ENCODE measurements around the gene TGFB3. TPM values are rescaled to one million over a fixed set of nuclear protein-coding genes. Genes with fewer than 3 reads are reported as not detected.

The TGFB3 gene
- total RNA-seq, 1 donor from 2014 or later, result 9.8 TPM

GRCh38 chr14:75987201-75987970 lies 5.6 kb upstream of the TGFB3 start:
- no peak for DNase-seq (ENCODE audit: extremely low read depth, low read depth, low spot score)

- no peak for DNase-seq (ENCODE audit: extremely low read depth, low read depth, low spot score)
These were observed 4.6 kb upstream of the TGFB3 start for GRCh38 chr14:75986439-75986765.

DNA sequence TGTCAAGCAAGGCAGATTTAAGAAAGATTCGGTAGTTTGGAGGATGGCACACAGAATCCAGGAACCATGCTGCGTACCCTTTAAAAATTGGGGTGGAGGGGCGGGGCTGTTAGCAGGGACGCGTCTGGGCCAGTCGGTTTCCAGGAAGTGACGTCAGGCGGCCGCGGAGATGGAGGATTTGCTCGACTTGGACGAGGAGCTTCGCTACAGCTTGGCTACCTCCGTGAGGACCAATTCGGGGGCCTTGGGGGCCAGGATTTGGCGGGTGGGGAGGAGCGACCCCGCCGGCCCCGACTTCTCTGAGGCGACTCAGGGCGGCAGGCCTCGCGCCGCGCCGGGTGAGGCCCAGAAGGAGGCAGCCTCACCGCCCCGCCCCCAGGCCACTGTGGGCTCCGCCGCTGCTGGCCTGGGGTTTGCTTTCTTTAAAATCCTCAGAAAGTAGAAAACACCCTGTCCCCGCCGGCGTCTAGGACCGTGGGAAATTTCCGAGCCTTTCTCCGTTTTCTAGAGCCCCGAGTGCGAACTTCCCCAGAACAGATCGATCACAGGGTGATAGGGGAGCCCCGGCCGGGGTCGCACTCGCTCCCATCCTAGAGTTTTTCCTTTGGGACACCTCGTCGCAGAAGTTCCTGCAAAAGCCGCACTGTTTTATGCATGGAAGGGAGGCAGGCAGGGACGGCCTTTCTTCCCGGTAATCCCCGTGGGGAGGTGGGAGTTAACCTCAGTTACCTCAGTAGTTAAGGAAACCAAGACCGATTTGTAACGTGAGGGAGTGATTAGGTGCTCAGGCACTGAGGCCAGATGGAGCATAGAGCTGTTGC lies 4.0 kb upstream of the TGFB3 start, which contains the start of gene IFT43:
Gene IFT43, plus strand, starts transcription at position 146 of the 821 bp plus-strand sequence. Its CDS starts 24 bp downstream, at position 170.
- no peak for DNase-seq (ENCODE audit: extremely low read depth, low read depth, low spot score)

DNA sequence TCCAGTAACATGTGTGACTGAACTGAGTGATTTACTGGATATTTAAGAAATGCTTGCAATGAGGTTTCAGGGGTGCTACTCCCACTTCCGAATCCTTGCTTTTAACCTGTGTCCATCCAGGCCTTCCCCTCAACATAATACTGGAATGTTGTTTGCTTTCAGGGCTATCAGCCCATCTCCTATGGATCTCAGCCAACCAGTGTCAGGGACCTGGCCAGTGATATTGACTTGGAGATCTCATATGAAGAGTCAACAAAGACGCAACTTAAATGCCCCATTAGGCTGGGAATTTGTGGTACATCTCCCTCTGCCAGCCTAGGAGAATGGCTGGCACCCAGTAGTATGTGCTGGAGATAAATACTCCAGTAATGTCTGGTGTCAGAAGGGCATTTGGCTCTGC lies 2.9 kb upstream of the TGFB3 start:
- DNase-seq (ENCODE audit: extremely low read depth, low read depth, low spot score), result no peak

DNA sequence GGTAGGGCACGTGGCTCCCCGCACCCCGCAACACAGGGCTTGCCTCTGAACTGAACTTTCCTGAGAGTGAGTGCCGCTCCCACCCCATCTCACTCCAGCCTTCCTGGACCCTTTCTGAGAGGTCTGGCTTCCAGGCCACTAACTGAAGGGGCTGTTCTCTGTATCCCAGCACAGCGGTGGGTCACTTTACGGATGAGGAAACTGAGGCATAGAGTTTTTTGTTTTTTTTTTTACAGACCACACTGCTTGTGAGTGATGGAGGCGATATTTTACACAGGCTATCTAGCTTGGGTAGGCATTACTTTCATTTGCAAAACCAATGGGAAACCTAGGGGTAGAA lies 1.2 kb upstream of the TGFB3 start:
- no peak for DNase-seq (ENCODE audit: extremely low read depth, low read depth, low spot score)

GRCh38 chr14:75982266-75983018 lies 647 bp upstream of the TGFB3 start:
- DNase-seq (ENCODE audit: extremely low read depth, low read depth, low spot score), result no peak

- DNase-seq (ENCODE audit: extremely low read depth, low read depth, low spot score), result no peak
These were observed 939 bp downstream of the TGFB3 start for GRCh38 chr14:75980856-75981255.

GRCh38 chr14:75979648-75980565 lies 1.9 kb downstream of the TGFB3 start:
- no peak for DNase-seq (ENCODE audit: extremely low read depth, low read depth, low spot score)

DNA sequence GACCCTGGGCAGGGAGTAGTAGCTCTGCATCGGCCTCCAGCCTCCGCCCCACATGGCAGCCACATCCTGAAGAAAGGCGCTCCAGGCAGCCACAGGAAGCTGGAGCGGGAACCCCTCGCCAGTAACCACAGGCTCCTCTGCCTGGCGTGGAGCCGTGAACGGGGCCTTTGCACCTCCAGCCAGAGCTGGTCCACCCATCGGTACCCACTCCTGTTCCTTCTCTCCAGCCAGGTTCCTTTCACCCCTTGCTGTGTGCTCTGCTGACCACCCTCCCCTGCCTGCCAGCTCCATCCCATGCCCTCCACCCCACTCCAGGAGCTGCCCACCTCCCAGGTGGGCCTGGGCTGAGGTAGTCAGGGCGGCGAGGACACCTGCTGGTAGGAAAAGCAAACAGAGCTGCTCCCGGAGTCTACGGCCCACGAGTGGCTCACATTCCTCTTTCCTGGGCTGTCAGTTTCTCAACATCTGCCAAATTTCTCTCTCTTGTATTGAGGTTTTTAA lies 2.7 kb downstream of the TGFB3 start:
- no peak for DNase-seq (ENCODE audit: extremely low read depth, low read depth, low spot score)

- DNase-seq (ENCODE audit: extremely low read depth, low read depth, low spot score), result no peak
These were observed 3.5 kb downstream of the TGFB3 start for GRCh38 chr14:75978249-75978731.

DNA sequence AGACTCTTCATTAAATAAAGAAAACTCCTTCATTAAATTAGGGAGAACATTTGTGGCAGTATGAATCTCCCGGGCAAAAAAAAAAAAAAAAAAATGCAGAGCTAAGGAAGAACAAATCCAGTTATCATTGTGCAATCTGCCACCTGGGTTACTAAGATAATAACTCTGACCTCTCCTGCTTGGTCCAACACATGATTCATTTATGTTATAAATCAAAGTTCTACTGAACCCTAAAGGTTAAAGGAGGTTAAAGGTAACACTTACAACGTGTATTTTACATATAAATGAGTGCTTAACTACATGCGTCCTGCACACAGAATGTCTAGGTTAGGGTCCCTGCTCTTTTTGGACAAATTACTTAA lies 4.2 kb downstream of the TGFB3 start:
- DNase-seq (ENCODE audit: extremely low read depth, low read depth, low spot score), result no peak

DNA sequence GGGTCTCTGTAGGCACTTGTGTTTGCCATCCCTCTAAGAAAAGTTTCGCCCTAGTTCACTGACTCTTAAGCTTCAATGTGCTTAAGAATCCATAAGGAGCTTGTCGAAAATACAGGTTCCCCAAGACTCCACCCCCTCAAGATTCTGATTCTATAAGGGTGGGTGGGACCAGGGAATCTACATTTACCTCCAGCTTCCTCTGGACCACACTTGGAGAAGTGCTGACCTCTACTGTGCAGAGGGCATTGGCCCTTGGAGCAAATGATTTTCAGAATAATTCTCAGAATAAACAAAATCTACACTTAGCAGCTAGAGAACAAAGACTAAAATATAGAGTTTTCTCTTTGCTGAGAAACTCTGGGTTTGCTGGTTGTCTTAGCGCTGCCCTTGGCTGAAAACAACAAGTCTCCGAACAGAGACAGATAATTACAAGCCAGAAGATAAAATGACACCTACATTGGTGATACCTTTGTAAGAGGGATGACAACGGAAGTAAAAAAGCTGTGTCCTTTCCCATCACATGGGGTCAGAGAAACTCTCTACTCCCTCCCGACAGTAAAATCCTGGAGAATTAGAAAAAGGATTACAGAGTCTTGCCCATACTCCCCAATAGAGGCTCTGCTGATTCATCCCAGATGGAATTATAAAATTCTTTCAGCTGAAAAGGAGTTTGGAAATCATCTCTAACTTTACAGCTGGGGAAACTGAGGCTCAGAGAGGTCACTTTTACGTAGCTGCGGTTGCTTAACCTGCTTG lies 4.8 kb downstream of the TGFB3 start:
- DNase-seq (ENCODE audit: extremely low read depth, low read depth, low spot score), result no peak

DNA sequence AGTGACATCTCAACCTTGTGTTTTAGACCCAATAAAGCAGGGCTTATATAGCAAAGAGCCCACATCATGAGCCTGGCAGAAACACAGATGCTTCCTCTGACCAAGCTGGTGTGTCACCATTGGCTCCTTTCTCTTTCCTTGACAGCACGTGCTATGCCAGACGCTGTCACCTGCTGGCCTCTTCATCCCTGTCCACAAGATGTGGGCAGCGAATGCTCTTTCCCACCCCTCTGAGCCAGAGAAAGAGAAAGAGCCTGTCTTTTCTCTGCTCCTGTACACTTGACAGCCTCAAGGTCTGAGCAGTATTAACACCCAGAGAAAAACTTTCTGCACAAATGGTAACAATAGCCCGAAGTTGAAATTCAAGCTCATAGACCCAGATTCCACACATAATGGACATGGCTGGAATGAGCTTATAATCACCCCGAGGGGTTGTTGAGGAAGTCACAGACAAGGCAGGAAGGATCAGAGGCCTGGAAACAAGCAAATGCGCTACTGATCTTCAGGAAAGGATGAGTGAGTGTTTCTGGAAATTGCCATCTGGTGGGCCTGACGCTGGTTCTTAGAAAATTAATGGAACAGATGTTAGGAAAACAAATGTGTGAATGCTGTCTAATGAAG lies 8.9 kb downstream of the TGFB3 start:
- DNase-seq (ENCODE audit: extremely low read depth, low read depth, low spot score), result no peak

DNA sequence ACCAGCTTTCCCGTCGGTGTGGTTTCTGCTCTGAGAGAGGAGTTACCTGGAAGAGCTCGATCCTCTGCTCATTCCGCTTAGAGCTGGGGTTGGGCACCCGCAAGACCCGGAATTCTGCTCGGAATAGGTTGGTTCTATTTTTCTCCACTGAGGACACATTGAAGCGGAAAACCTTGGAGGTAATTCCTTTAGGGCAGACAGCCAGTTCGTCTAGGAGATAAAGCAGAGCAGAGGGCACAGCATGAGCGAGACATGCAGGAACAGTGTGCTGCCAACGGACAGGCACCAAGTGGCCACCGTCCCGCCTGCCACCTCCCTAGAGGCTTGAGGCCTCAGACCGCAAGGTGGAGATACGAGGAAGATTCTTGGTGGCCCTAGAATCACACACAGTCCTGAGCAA lies 10.3 kb downstream of the TGFB3 start:
- no peak for DNase-seq (ENCODE audit: extremely low read depth, low read depth, low spot score)

GRCh38 chr14:75970989-75971388 lies 10.8 kb downstream of the TGFB3 start:
- no peak for DNase-seq (ENCODE audit: extremely low read depth, low read depth, low spot score)

GRCh38 chr14:75969891-75970290 lies 11.9 kb downstream of the TGFB3 start:
- no peak for DNase-seq (ENCODE audit: extremely low read depth, low read depth, low spot score)

GRCh38 chr14:75969126-75969525 lies 12.7 kb downstream of the TGFB3 start:
- no peak for DNase-seq (ENCODE audit: extremely low read depth, low read depth, low spot score)

- DNase-seq (ENCODE audit: extremely low read depth, low read depth, low spot score), result no peak
These were observed 13.3 kb downstream of the TGFB3 start for GRCh38 chr14:75968456-75968855.

DNA sequence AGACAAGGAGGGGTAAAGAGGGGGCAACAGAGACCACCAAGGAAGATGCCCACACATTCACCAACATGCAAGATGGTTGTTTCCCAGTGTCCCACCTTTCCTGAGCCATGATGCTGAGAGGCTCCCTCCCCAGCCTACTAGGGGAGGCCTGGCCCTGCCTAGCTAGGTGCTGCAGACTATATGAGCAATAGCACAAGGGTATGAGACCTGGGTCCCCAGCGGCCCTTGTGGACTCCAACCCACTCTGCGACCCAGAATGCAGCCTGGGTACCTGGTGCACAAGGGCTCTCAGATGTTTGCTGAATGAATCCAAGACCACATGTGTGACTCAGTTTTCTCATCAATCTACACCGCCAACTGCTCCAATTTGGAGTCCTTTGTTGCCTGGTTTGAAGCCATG lies 13.9 kb downstream of the TGFB3 start:
- no peak for DNase-seq (ENCODE audit: extremely low read depth, low read depth, low spot score)
